H9 (cell line): ENCODE measurements around the gene BCAS1. TPM values are rescaled to one million over a fixed set of nuclear protein-coding genes. Genes with fewer than 3 reads are reported as not detected.

Experiments used
- DNase-seq: peaks from one replicate; pipeline ENCODE4 v3.0.0-alpha.2; 2017
- H2AFZ ChIP-seq: one replicate; pipeline ENCODE4 v1.6.1; 2013; ENCODE audit warnings: mild to moderate bottlenecking, low read length, control low read depth, moderate library complexity
- H2AK5ac ChIP-seq: 2 replicates; pipeline ENCODE4 v1.6.1; 2013; ENCODE audit warnings: low read length, control low read depth, mixed read lengths; ENCODE audit not compliant: insufficient read length
- H2BK120ac ChIP-seq: one replicate; pipeline ENCODE4 v1.6.1; 2013; ENCODE audit warnings: low read depth, mild to moderate bottlenecking, low read length, control low read depth, inconsistent platforms; ENCODE audit not compliant: poor library complexity, severe bottlenecking
- H2BK12ac ChIP-seq: 2 replicates; pipeline ENCODE4 v1.6.1; 2013; ENCODE audit warnings: low read length, control low read depth, mixed read lengths, low read depth; ENCODE audit not compliant: insufficient read length
- H2BK15ac ChIP-seq: 2 replicates; pipeline ENCODE4 v1.6.1; 2013; ENCODE audit warnings: low read depth, low read length, control low read depth
- H2BK20ac ChIP-seq: one replicate; pipeline ENCODE4 v1.6.1; 2013; ENCODE audit warnings: low read depth, mild to moderate bottlenecking, low read length, control low read depth, inconsistent platforms; ENCODE audit not compliant: poor library complexity, severe bottlenecking
- H2BK5ac ChIP-seq: 2 replicates; pipeline ENCODE4 v1.6.1; 2013; ENCODE audit warnings: low read length, control low read depth, mixed read lengths; ENCODE audit not compliant: insufficient read length
- H3K14ac ChIP-seq: 2 replicates; pipeline ENCODE4 v1.6.1; 2013; ENCODE audit warnings: low read length, control low read depth; ENCODE audit not compliant: insufficient read depth
- H3K18ac ChIP-seq: 2 replicates; pipeline ENCODE4 v1.6.1; 2013; ENCODE audit warnings: low read depth, mild to moderate bottlenecking, mixed read lengths, low read length, control low read depth; ENCODE audit not compliant: insufficient read length
- H3K23ac ChIP-seq: 2 replicates; pipeline ENCODE4 v1.6.1; 2013; ENCODE audit warnings: low read length, control low read depth, mixed read lengths, low read depth; ENCODE audit not compliant: insufficient read length
- H3K23me2 ChIP-seq: 2 replicates; pipeline ENCODE4 v1.6.1; 2013; ENCODE audit warnings: low read depth, mild to moderate bottlenecking, mixed read lengths, low read length, control low read depth; ENCODE audit not compliant: insufficient read length, poor library complexity, severe bottlenecking
- H3K27ac ChIP-seq: 2 replicates; pipeline ENCODE4 v1.5.1; 2013; ENCODE audit warnings: low read length, control low read depth, mixed read lengths, low read depth; ENCODE audit not compliant: insufficient read length
- H3K27me3 ChIP-seq: 2 replicates; pipeline ENCODE4 v1.6.1; 2013; ENCODE audit warnings: low read length, control low read depth, inconsistent platforms; ENCODE audit not compliant: insufficient read depth
- H3K4ac ChIP-seq: 2 replicates; pipeline ENCODE4 v1.6.1; 2013; ENCODE audit warnings: low read depth, mild to moderate bottlenecking, control low read depth, inconsistent platforms, low read length, moderate library complexity
- H3K4me1 ChIP-seq: 2 replicates; pipeline ENCODE4 v1.6.1; 2013; ENCODE audit warnings: low read length, control low read depth, inconsistent platforms; ENCODE audit not compliant: insufficient read depth
- H3K4me2 ChIP-seq: 2 replicates; pipeline ENCODE4 v1.6.1; 2013; ENCODE audit warnings: low read length, control low read depth, mixed read lengths; ENCODE audit not compliant: insufficient read length, insufficient read depth
- H3K56ac ChIP-seq: 2 replicates; pipeline ENCODE4 v1.6.1; 2013; ENCODE audit warnings: low read depth, mild to moderate bottlenecking, mixed read lengths, low read length, control low read depth; ENCODE audit not compliant: insufficient read length
- H3K79me1 ChIP-seq: 2 replicates; pipeline ENCODE4 v1.6.1; 2013; ENCODE audit warnings: low read depth, mild to moderate bottlenecking, moderate library complexity, low read length, control low read depth, inconsistent platforms; ENCODE audit not compliant: insufficient read depth, poor library complexity, severe bottlenecking
- H3K79me2 ChIP-seq: 2 replicates; pipeline ENCODE4 v1.6.1; 2013; ENCODE audit warnings: low read length, control low read depth, inconsistent platforms; ENCODE audit not compliant: insufficient read depth
- H3K9ac ChIP-seq: 2 replicates; pipeline ENCODE4 v1.6.1; 2013; ENCODE audit warnings: low read length, control low read depth, mixed read lengths; ENCODE audit not compliant: insufficient read length; ENCODE audit errors: extremely low read depth
- H3K9me3 ChIP-seq: one replicate; pipeline ENCODE4 v1.6.1; 2013; ENCODE audit warnings: low read depth, low read length, inconsistent platforms; ENCODE audit not compliant: control insufficient read depth
- H3T11ph ChIP-seq: one replicate; pipeline ENCODE4 v1.6.1; 2013; ENCODE audit warnings: mild to moderate bottlenecking, low read length, control low read depth, inconsistent platforms
- H4K20me1 ChIP-seq: one replicate; pipeline ENCODE4 v1.6.1; 2013; ENCODE audit not compliant: control insufficient read depth, insufficient read length, insufficient read depth
- H4K5ac ChIP-seq: 2 replicates; pipeline ENCODE4 v1.6.1; 2013; ENCODE audit warnings: low read depth, mild to moderate bottlenecking, mixed read lengths, low read length, control low read depth; ENCODE audit not compliant: insufficient read length
- H4K8ac ChIP-seq: replicated peaks from 2 replicates; pipeline ENCODE4 v1.6.1; 2013; ENCODE audit warnings: low read length, control low read depth, mixed read lengths, low read depth; ENCODE audit not compliant: insufficient read length
- H4K91ac ChIP-seq: 2 replicates; pipeline ENCODE4 v1.6.1; 2013; ENCODE audit warnings: low read depth, mild to moderate bottlenecking, moderate library complexity, mixed read lengths, low read length, control low read depth; ENCODE audit not compliant: insufficient read length
- H3K27ac Mint-ChIP-seq, 3 experiments: 2 replicates in 2 of 3; 3 replicates in 1 of 3; pipeline ENCODE4 v1.8.0; 2020 to 2021; ENCODE audit warnings: mixed read lengths in 3 of 3, mild to moderate bottlenecking in 1 of 3, moderate library complexity in 1 of 3
- H3K27me3 Mint-ChIP-seq: 2 replicates; pipeline ENCODE4 v1.8.0; 2021; ENCODE audit warnings: low read depth, mild to moderate bottlenecking, moderate library complexity, mixed read lengths
- H3K36me3 Mint-ChIP-seq, 3 experiments: 2 replicates in 2 of 3; 3 replicates in 1 of 3; pipeline ENCODE4 v1.8.0; 2020 to 2021; ENCODE audit warnings: low read depth in 3 of 3, mixed read lengths in 3 of 3; ENCODE audit not compliant: insufficient read depth in 1 of 3
- H3K4me1 Mint-ChIP-seq, 2 experiments: 2 replicates each; pipeline ENCODE4 v1.8.0; 2020; ENCODE audit warnings: mixed read lengths in 2 of 2
- H3K4me3 Mint-ChIP-seq, 2 experiments: 2 replicates in 1 of 2; 3 replicates in 1 of 2; pipeline ENCODE4 v1.8.0; 2020 to 2021; ENCODE audit warnings: mild to moderate bottlenecking in 2 of 2, mixed read lengths in 2 of 2, moderate library complexity in 1 of 2
- H3K9me3 Mint-ChIP-seq, 2 experiments: 2 replicates in 1 of 2; 3 replicates in 1 of 2; pipeline ENCODE4 v1.8.0; 2020; ENCODE audit warnings: mild to moderate bottlenecking in 2 of 2, mixed read lengths in 2 of 2, moderate library complexity in 1 of 2
- WGBS: extraction: QIAGEN DNeasy Blood & Tissue Kit; methylation state at CpG from one replicate; pipeline ENCODE4 v1.1.7; 2013; ENCODE audit warnings: missing lambda C conversion rate, low lambda C conversion rate, mixed read lengths; ENCODE audit not compliant: insufficient read length; ENCODE audit errors: extremely low coverage; 5-methylcytosine and 5-hydroxymethylcytosine counted together
- total RNA-seq: library from RNA; stranded (reverse); gene quantifications from 2 replicates; pipeline ENCODE4 v1.2.1, GENCODE V29; 2021
- TF ChIP-seq, protein P1 (sequence below): fragments of 200-600 bp; sonication (generic); conservative IDR thresholded peaks from 3 replicates; pipeline ENCODE4 v1.8.0; 2021; ENCODE audit warnings: antibody characterized with exemption, mild to moderate bottlenecking

Gene BCAS1
- total RNA-seq, 1 experiment from 2014 or later = 0.15 TPM

DNA sequence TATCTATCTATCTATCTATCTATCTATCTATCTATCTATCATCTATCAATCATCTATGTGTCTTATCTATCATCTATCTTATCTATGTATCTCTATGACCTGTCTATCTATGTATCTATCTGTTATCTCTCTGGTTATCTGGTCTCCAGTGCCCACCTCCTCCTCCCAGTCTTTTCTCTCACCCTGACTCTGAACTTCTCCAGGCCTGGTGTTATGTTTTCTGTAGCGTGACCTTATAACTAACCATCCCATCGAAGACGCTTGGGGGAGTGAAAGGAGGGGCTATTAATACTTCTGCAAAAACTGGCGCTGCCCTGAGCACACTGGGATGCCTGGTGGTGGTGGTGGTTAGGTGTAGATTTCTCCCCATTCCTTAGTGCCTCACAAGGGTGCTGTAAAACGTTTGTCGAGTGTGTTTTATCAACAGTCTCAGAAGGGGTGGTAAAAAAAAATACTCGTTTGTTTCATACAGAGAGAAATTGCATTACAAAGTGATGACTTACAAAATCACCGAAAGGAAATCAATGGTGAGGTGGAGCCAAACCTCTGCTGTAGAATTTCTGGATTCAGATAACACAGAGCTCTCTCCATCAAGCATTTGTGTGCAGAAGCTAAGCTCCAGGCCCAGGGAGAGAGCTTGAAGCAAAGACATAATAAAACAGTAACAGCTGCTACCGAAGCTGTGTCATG is 156.2 kb downstream of the BCAS1 start:
- Histone ChIP-seq H3K79me2 (no peaks in the 10 kb centered on the region), H3K56ac (no peak overlapping the region), H2BK20ac (no peak overlapping the region), H3K27ac (no peak overlapping the region), H2BK12ac (no peak overlapping the region), H2BK15ac (no peak overlapping the region), H3K23me2 (no peaks in the 10 kb centered on the region), H4K5ac (no peak overlapping the region), H3K79me1 (no peaks in the 10 kb centered on the region), H4K20me1 (no peaks in the 10 kb centered on the region), H3K14ac (no peak overlapping the region), H3K27me3 (no peaks in the 10 kb centered on the region), H2AK5ac (no peak overlapping the region), H3K4me1 (peaks cover 5% of the 10 kb centered on the region; the same call in 1 of the 2 replicates), H3K23ac (no peak overlapping the region), H2BK5ac (no peak overlapping the region), H3K18ac (no peak overlapping the region), H3T11ph (no peak overlapping the region), H3K9ac (no peak overlapping the region), H3K9me3 (peaks cover 4% of the 10 kb centered on the region), H3K4me2 (peak overlapping the region; percentile 75), H4K91ac (no peak overlapping the region), H4K8ac (no peak overlapping the region), H3K4ac (no peak overlapping the region), H2BK120ac (no peak overlapping the region), H2AFZ (no peak overlapping the region)
- no peaks in the 10 kb centered on the region; the same call in 1 of the 2 replicates for H3K27me3 Mint-ChIP-seq
- no peak for DNase-seq
- peaks cover 10 to 11% of the 10 kb centered on the region in 2 experiments for H3K9me3 Mint-ChIP-seq
- no peak overlapping the region; a peak in 1 of 5 replicates for H3K4me3 Mint-ChIP-seq
- no CpG with 5 or more reads among the region's 9 CpGs for WGBS
- H3K4me1 Mint-ChIP-seq = peaks cover 40 to 47% of the 10 kb centered on the region in 2 experiments
- TF ChIP-seq, protein P1, sequence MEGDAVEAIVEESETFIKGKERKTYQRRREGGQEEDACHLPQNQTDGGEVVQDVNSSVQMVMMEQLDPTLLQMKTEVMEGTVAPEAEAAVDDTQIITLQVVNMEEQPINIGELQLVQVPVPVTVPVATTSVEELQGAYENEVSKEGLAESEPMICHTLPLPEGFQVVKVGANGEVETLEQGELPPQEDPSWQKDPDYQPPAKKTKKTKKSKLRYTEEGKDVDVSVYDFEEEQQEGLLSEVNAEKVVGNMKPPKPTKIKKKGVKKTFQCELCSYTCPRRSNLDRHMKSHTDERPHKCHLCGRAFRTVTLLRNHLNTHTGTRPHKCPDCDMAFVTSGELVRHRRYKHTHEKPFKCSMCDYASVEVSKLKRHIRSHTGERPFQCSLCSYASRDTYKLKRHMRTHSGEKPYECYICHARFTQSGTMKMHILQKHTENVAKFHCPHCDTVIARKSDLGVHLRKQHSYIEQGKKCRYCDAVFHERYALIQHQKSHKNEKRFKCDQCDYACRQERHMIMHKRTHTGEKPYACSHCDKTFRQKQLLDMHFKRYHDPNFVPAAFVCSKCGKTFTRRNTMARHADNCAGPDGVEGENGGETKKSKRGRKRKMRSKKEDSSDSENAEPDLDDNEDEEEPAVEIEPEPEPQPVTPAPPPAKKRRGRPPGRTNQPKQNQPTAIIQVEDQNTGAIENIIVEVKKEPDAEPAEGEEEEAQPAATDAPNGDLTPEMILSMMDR = no peak
- peaks cover 7 to 11% (median 9%) of the 10 kb centered on the region in 3 experiments; a peak in 6 of 7 replicates for H3K36me3 Mint-ChIP-seq
- peak overlapping the region in 2 of 3 experiments; percentile 36 to 98; a peak in 3 of 7 replicates for H3K27ac Mint-ChIP-seq
